RWPE2 (cell line): ENCODE measurements around the gene TEP1.

Experiments used
- ATAC-seq: fragments of 200-7000 bp; cut with Tn5 transposase; 3 replicates; pipeline ENCODE4 v1.9.1; 2021; ENCODE audit warnings: low read depth
- DNase-seq: peaks from one replicate; pipeline ENCODE4 v3.0.0-alpha.2; 2020; ENCODE audit warnings: low spot score
- H3K27ac ChIP-seq: fragments of 450-650 bp; 2 replicates; pipeline ENCODE4 v1.5.1; 2017; ENCODE audit warnings: mild to moderate bottlenecking; ENCODE audit not compliant: poor library complexity, severe bottlenecking
- H3K27me3 ChIP-seq: fragments of 250-450 bp; sonication (Bioruptor Pico); 2 replicates; pipeline ENCODE4 v1.5.1; 2021; ENCODE audit warnings: mild to moderate bottlenecking, moderate library complexity; ENCODE audit not compliant: insufficient read depth, poor library complexity, severe bottlenecking
- H3K36me3 ChIP-seq: fragments of 250-450 bp; sonication (Bioruptor Pico); 2 replicates; pipeline ENCODE4 v1.5.1; 2020; ENCODE audit warnings: low read depth, mild to moderate bottlenecking, moderate library complexity
- H3K4me1 ChIP-seq: fragments of 250-450 bp; sonication (Bioruptor Pico); 2 replicates; pipeline ENCODE4 v1.5.1; 2021; ENCODE audit warnings: mild to moderate bottlenecking, moderate library complexity; ENCODE audit not compliant: insufficient read depth, poor library complexity, severe bottlenecking
- H3K4me3 ChIP-seq: fragments of 250-450 bp; sonication (Bioruptor Pico); 2 replicates; pipeline ENCODE4 v1.5.1; 2021; ENCODE audit warnings: mild to moderate bottlenecking, moderate library complexity; ENCODE audit not compliant: severe bottlenecking
- H3K9me3 ChIP-seq: fragments of 250-450 bp; sonication (Bioruptor Pico); 2 replicates; pipeline ENCODE4 v1.5.1; 2021; ENCODE audit warnings: mild to moderate bottlenecking, moderate library complexity; ENCODE audit not compliant: severe bottlenecking
- CTCF ChIP-seq: fragments of 450-650 bp; IDR thresholded peaks from one replicate; pipeline ENCODE4 v1.5.1; 2017; ENCODE audit warnings: mild to moderate bottlenecking, moderate library complexity; ENCODE audit not compliant: poor library complexity, severe bottlenecking

Gene TEP1

DNA sequence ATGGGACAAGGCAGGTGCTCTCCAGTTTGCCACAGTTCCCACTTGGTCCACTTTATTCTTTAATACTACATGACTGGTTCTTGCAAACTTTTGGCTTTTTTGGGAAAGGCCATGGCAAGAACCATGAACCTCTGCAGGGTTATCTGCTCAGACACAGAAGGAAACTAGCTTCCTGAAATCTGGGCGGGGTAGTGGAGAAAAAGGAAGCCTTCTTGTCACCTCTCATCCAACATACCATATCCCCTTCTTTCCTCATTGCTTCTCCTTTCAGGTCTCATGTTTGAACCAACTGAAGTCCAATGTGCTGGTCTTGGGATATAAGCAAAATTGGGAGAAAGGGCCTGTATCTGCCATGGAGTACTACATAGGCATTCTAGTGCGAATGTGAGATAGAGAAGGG lies 28.2 kb upstream of the TEP1 start:
- H3K4me1 ChIP-seq: peaks cover 3% of the 10 kb centered on the region
- no peak for DNase-seq
- peaks cover 9% of the 10 kb centered on the region for H3K36me3 ChIP-seq
- H3K27me3 ChIP-seq: no peaks in the 10 kb centered on the region
- TF ChIP-seq CTCF: no peak
- H3K4me3 ChIP-seq: no peak overlapping the region
- no peak overlapping the region for H3K27ac ChIP-seq
- no peaks in the 10 kb centered on the region for H3K9me3 ChIP-seq
- ATAC-seq: no peak

- Histone ChIP-seq H3K36me3 (peaks cover 3% of the 10 kb centered on the region; the same call in 1 of the 2 replicates), H3K4me3 (no peak overlapping the region), H3K27me3 (no peaks in the 10 kb centered on the region), H3K4me1 (peaks cover 7% of the 10 kb centered on the region), H3K27ac (no peak overlapping the region), H3K9me3 (no peaks in the 10 kb centered on the region)
- ATAC-seq: no peak
- TF ChIP-seq CTCF: no peak
- no peak for DNase-seq
Measured at GRCh38 chr14:20440882-20441281, 27.6 kb upstream of the TEP1 start.

DNA sequence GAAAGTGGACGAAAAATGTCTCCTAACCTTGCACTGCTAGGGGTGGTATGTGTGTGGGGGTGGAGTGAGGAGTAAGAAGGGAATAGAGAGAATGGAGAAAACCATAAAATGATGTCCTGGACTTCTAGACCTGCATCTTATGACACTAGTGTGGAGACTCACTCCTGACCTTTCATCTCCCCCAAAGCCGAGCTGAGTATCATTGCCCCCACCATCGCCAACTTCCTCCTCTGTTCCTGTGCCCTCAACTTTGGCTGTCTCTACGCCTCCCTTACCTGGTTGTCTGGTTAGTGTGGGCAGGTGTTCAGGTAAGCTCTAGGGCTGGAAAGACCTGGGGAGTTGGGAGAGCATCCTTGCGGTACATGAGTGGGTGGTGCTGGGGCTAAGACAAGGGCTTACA lies 27.2 kb upstream of the TEP1 start:
- Histone ChIP-seq H3K27ac (no peak overlapping the region), H3K9me3 (no peaks in the 10 kb centered on the region), H3K4me3 (no peak overlapping the region), H3K4me1 (peaks cover 7% of the 10 kb centered on the region), H3K27me3 (no peaks in the 10 kb centered on the region), H3K36me3 (no peaks in the 10 kb centered on the region; the same call in 1 of the 2 replicates)
- TF ChIP-seq CTCF: no peak
- no peak for ATAC-seq
- DNase-seq: no peak

- no peak overlapping the region for H3K27ac ChIP-seq
- no peaks in the 10 kb centered on the region for H3K9me3 ChIP-seq
- no peak for ATAC-seq
- no peaks in the 10 kb centered on the region for H3K36me3 ChIP-seq
- peaks cover 7% of the 10 kb centered on the region for H3K4me1 ChIP-seq
- DNase-seq: no peak
- no peak overlapping the region for H3K4me3 ChIP-seq
- H3K27me3 ChIP-seq: no peaks in the 10 kb centered on the region
- no peak for TF ChIP-seq CTCF
Measured at GRCh38 chr14:20438664-20439063, 25.4 kb upstream of the TEP1 start.

DNA sequence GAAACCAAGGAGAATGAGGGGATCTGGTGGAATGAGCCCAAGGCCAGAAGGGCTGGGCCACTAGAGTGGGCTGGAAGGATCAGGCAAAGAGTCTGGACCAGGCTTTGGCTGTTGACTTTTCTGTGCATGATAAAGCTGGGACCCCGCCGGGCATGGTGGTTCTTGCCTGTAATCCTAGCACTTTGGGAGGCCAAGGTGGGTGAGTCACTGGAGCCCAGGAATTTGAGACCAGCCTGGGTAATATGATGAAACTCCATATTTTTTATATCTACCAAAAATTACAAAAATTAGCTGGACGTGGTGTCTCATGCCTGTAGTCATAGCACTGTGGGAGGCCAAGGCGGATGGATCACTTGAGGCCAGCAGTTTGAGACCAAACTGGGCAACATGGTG lies 23.1 kb upstream of the TEP1 start:
- Histone ChIP-seq H3K36me3 (no peaks in the 10 kb centered on the region), H3K27ac (no peak overlapping the region), H3K4me1 (peaks cover 7% of the 10 kb centered on the region), H3K9me3 (no peaks in the 10 kb centered on the region), H3K27me3 (no peaks in the 10 kb centered on the region), H3K4me3 (no peak overlapping the region)
- ATAC-seq (peak; percentile 87), DNase-seq (peak; percentile 86)
- TF ChIP-seq CTCF: no peak
